ENCODE data around the gene INTS11. TPM values are rescaled to one million over a fixed set of nuclear protein-coding genes. Genes with fewer than 3 reads are reported as not detected.

Gene INTS11
- total RNA-seq, 1 experiment from 2014 or later, result 254 TPM

GRCh38 chr1:1309251-1310108 lies 15.0 kb downstream of the INTS11 start:
- Histone ChIP-seq H3K9me3 (ENCODE audit: low read length) (no peaks in the 10 kb centered on the region), H3K27me3 (ENCODE audit: low read length) (no peaks in the 10 kb centered on the region), H4K20me1 (ENCODE audit: low read length) (peaks cover 11% of the 10 kb centered on the region), H3K4me1 (ENCODE audit: insufficient read depth, low read length) (peaks cover 33% of the 10 kb centered on the region), H2AFZ (ENCODE audit: low read length) (peak overlapping the region; percentile 83), H3K9ac (ENCODE audit: low read length) (peak overlapping the region; percentile 93), H3K4me2 (ENCODE audit: low read length) (peak overlapping the region; percentile 95), H3K79me2 (ENCODE audit: low read length) (peaks cover 62% of the 10 kb centered on the region), H3K36me3 (ENCODE audit: low read depth, low read length) (peaks cover 24% of the 10 kb centered on the region; the same call in 1 of the 2 replicates), H3K27ac (ENCODE audit: low read length) (peak overlapping the region; percentile 60), H3K4me3 (ENCODE audit: low read length) (peak overlapping the region; percentile 96), H3F3A (ENCODE audit: low read length, unreplicated experiment) (no peaks in the 10 kb centered on the region), H3K9me2 (replicated peaks; ENCODE audit: low read length) (no peaks in the 10 kb centered on the region)
- peak; percentile 2 for ATAC-seq
- peak; percentile 50 for DNase-seq
- BruUV-seq (replicated peaks), result no TSS peak
- CTCF ChIA-PET, result interaction anchor here (0.6 to 0.7 kb wide), 2 partner anchors 16 to 45 kb away, joined by 3 read pairs; no protein-coding TSS in a partner anchor
- intact Hi-C loops (cut with micrococcal nuclease), result loop anchor here (2.0 kb wide), 1 partner anchor 39 kb away; the partner anchor contains the start of gene DVL1
- no peak for TF ChIP-seq EZH2 (IDR thresholded peaks at IDR 0.05; ENCODE audit: low read length, unreplicated experiment)
- TF ChIP-seq, protein P1, sequence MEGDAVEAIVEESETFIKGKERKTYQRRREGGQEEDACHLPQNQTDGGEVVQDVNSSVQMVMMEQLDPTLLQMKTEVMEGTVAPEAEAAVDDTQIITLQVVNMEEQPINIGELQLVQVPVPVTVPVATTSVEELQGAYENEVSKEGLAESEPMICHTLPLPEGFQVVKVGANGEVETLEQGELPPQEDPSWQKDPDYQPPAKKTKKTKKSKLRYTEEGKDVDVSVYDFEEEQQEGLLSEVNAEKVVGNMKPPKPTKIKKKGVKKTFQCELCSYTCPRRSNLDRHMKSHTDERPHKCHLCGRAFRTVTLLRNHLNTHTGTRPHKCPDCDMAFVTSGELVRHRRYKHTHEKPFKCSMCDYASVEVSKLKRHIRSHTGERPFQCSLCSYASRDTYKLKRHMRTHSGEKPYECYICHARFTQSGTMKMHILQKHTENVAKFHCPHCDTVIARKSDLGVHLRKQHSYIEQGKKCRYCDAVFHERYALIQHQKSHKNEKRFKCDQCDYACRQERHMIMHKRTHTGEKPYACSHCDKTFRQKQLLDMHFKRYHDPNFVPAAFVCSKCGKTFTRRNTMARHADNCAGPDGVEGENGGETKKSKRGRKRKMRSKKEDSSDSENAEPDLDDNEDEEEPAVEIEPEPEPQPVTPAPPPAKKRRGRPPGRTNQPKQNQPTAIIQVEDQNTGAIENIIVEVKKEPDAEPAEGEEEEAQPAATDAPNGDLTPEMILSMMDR (conservative IDR thresholded peaks at IDR 0.05; ENCODE audit: low read depth, low read length), result no peak
- POLR2A ChIA-PET (ENCODE audit: unreplicated experiment), result interaction anchor here (0.6 to 0.7 kb wide), 3 partner anchors 9 to 26 kb away, joined by 3 to 4 read pairs (median 3); no protein-coding TSS in a partner anchor

DNA sequence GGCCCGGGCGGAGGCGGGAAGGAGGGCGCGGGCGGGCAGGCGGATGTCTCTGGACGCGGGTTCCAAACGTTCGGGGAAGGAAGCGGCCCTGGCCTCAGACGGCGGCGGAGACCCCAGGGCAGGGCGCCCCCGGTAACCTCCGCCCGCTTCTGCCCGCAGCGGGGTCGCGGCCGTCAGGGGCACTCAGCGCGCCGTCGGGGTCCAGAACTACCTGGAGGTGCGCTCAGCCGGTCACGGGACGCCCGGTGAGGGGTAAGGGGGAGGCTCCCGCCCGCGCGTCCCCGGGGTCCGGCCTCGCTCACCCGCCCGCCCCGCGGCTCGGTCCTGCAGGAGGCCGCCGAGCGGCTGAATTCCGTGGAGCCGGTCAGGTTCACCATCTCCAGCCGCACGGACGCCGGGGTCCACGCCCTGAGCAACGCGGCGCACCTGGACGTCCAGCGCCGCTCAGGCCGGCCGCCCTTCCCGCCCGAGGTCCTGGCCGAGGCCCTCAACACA lies 15.7 kb downstream of the INTS11 start:
- intact Hi-C loops (cut with micrococcal nuclease), result loop anchor here (2.0 kb wide), 1 partner anchor 40 kb away; the partner anchor contains the start of gene DVL1

More for the DNA sequence above, 15.7 kb downstream of the INTS11 start:
- no peaks in the 10 kb centered on the region for H3K27me3 ChIP-seq (ENCODE audit: low read length)
- DNase-seq (no peak), ATAC-seq (peak; percentile 2)
- peaks cover 33% of the 10 kb centered on the region for H3K4me1 ChIP-seq (ENCODE audit: insufficient read depth, low read length)
- peaks cover 11% of the 10 kb centered on the region for H4K20me1 ChIP-seq (ENCODE audit: low read length)
- H3K9me2 ChIP-seq (replicated peaks; ENCODE audit: low read length), result no peaks in the 10 kb centered on the region
- no peak for TF ChIP-seq EZH2phosphoT487 (IDR thresholded peaks at IDR 0.05; ENCODE audit: borderline replicate concordance, low read length)
- no peak for TF ChIP-seq EZH2 (IDR thresholded peaks at IDR 0.05; ENCODE audit: low read length, unreplicated experiment)
- TF ChIP-seq, protein P1 (conservative IDR thresholded peaks at IDR 0.05; ENCODE audit: low read depth, low read length), result no peak
- H3K4me3 ChIP-seq (ENCODE audit: low read length), result peak overlapping the region; percentile 96
- no peaks in the 10 kb centered on the region for H3F3A ChIP-seq (ENCODE audit: low read length, unreplicated experiment)
- peak overlapping the region; percentile 95 for H3K4me2 ChIP-seq (ENCODE audit: low read length)
- H3K9ac ChIP-seq (ENCODE audit: low read length), result peak overlapping the region; percentile 93
- H3K9me3 ChIP-seq (ENCODE audit: low read length), result no peaks in the 10 kb centered on the region
- CTCF ChIA-PET, result no interaction called here
- H3K27ac ChIP-seq (ENCODE audit: low read length), result peak overlapping the region; percentile 60
- BruUV-seq (replicated peaks), result TSS peak; percentile 27
- H3K79me2 ChIP-seq (ENCODE audit: low read length), result peaks cover 63% of the 10 kb centered on the region
- peaks cover 22% of the 10 kb centered on the region; the same call in 1 of the 2 replicates for H3K36me3 ChIP-seq (ENCODE audit: low read depth, low read length)
- peak overlapping the region; percentile 83 for H2AFZ ChIP-seq (ENCODE audit: low read length)
- POLR2A ChIA-PET (ENCODE audit: unreplicated experiment), result interaction anchor here (0.6 kb wide), 1 partner anchor 25 kb away, joined by 4 read pairs; no protein-coding TSS in a partner anchor

Measured in PC-3 (cell line).